ENCODE results near the gene RGS2. TPM values are rescaled to one million over a fixed set of nuclear protein-coding genes. Genes with fewer than 3 reads are reported as not detected.
A peak's percentile ranks its signal among the peaks of the same experiment; 100 is the strongest.

Gene RGS2
- total and polyA plus RNA-seq, 9 of the 15 experiments (the other 6 are each of a cell fraction or from before 2014, with no cell fraction given): 2.5 to 5.4 (median 3.8) TPM

GRCh38 chr1:192805832-192806323 lies 3.0 kb upstream of the RGS2 start (continued):
- TF ChIP-seq CTCF (IDR thresholded peaks at IDR 0.05 in 2 of 3, conservative IDR thresholded peaks at IDR 0.05 in 1 of 3; ENCODE audit: insufficient read depth in 2 of 3, low read depth in 1 of 3, low read length in 3 of 3): peak; percentile 62 to 84 (median 63); a peak in 5 of 6 replicates
- peak; percentile 13 to 45; a peak in 1 of 4 replicates for TF ChIP-seq KDM1A (IDR thresholded peaks at IDR 0.05)
- no peak for TF ChIP-seq TCF15 (CRISPR knock-in tag; IDR thresholded peaks at IDR 0.05)
- TF ChIP-seq DPF2 (IDR thresholded peaks at IDR 0.05): peak; percentile 54
- peak; percentile 53; the same call in 1 of the 2 replicates for TF ChIP-seq SMARCC2 (IDR thresholded peaks at IDR 0.05; ENCODE audit: low read depth)
- TF ChIP-seq ELK3 (CRISPR knock-in tag; IDR thresholded peaks at IDR 0.05): no peak
- no peak for TF ChIP-seq PKNOX1 (IDR thresholded peaks at IDR 0.05)
- peak; percentile 48; the same call in 1 of the 2 replicates for TF ChIP-seq SMC3 (conservative IDR thresholded peaks at IDR 0.05; ENCODE audit: insufficient read depth, low read depth, low read length)
- no peak for TF ChIP-seq VEZF1 (CRISPR knock-in tag; IDR thresholded peaks at IDR 0.05)
- peak; percentile 84 for TF ChIP-seq ATF3 (IDR thresholded peaks at IDR 0.05)
- TF ChIP-seq ATF3 (CRISPR knock-in tag; conservative IDR thresholded peaks at IDR 0.05): peak; percentile 84
- peak in 1 of 2 experiments; percentile 48; a peak in 1 of 4 replicates for TF ChIP-seq MAZ (CRISPR knock-in tag; conservative IDR thresholded peaks at IDR 0.05 in 1 of 2, IDR thresholded peaks at IDR 0.05 in 1 of 2)
- TF ChIP-seq CHAMP1 (IDR thresholded peaks at IDR 0.05): peak; percentile 34; the same call in 1 of the 2 replicates
- no peak for TF ChIP-seq BCOR (IDR thresholded peaks at IDR 0.05)
- peak in 1 of 2 experiments; percentile 78; a peak in 2 of 4 replicates for TF ChIP-seq FOXA3 (CRISPR knock-in tag; conservative IDR thresholded peaks at IDR 0.05 in 1 of 2, IDR thresholded peaks at IDR 0.05 in 1 of 2)
- TF ChIP-seq CEBPG (CRISPR knock-in tag; IDR thresholded peaks at IDR 0.05): peak; percentile 82
- peak; percentile 97 to 98 for TF ChIP-seq CEBPG (tag; conservative IDR thresholded peaks at IDR 0.05 in 1 of 2, IDR thresholded peaks at IDR 0.05 in 1 of 2)
